H1 (cell line): ENCODE data around the gene SLC35E1.

ENCODE experiments used
- BACH1 ChIP-seq: IDR thresholded peaks from 2 replicates; pipeline ENCODE4 v1.6.1; 2012; ENCODE audit warnings: low read length, improper control_type of control experiment
- BCL11A ChIP-seq, 2 experiments: IDR thresholded peaks; one replicate each; pipeline ENCODE4 v1.6.1; 2011; ENCODE audit warnings: low read depth in 2 of 2, low read length in 2 of 2, mild to moderate bottlenecking in 2 of 2
- CHD7 ChIP-seq: fragments of 300-600 bp; sonication (generic); IDR thresholded peaks from 2 replicates; pipeline ENCODE4 v1.7.1; 2012; ENCODE audit warnings: low read length, moderate library complexity, mild to moderate bottlenecking, inconsistent platforms; ENCODE audit not compliant: insufficient replicate concordance
- CREB1 ChIP-seq: IDR thresholded peaks from 2 replicates; pipeline ENCODE4 v1.6.1; 2012; ENCODE audit warnings: inconsistent platforms
- CTCF ChIP-seq, 3 experiments: IDR thresholded peaks; 1 replicate in 2 of 3; 2 replicates in 1 of 3; pipeline versions ENCODE4 v1.5.1 to v1.6.1; 2011; ENCODE audit warnings: low read length in 3 of 3, mild to moderate bottlenecking in 3 of 3, inconsistent platforms in 2 of 3, low read depth in 1 of 3, moderate library complexity in 1 of 3; ENCODE audit not compliant: insufficient read depth in 1 of 3; ENCODE audit errors: control extremely low read depth in 1 of 3
- EZH2 ChIP-seq: fragments of 200-600 bp; sonication (generic); IDR thresholded peaks from 2 replicates; pipeline ENCODE4 v1.7.1; 2012; ENCODE audit warnings: low read depth, mild to moderate bottlenecking, moderate library complexity, low read length, inconsistent platforms; ENCODE audit not compliant: severe bottlenecking
- JUND ChIP-seq: IDR thresholded peaks from 2 replicates; pipeline ENCODE4 v1.6.1; 2011; ENCODE audit warnings: mild to moderate bottlenecking, improper control_type of control experiment, low read length
- KDM1A ChIP-seq: fragments of 200-600, 300-600 bp; sonication (generic); IDR thresholded peaks from 2 replicates; pipeline ENCODE4 v1.7.1; 2016; ENCODE audit warnings: mild to moderate bottlenecking, low read length, borderline replicate concordance
- POLR2A ChIP-seq, 2 experiments: IDR thresholded peaks; 1 replicate in 1 of 2; 2 replicates in 1 of 2; pipeline ENCODE4 v1.6.1; 2011; ENCODE audit warnings: low read depth in 2 of 2, low read length in 2 of 2, mild to moderate bottlenecking in 2 of 2; ENCODE audit errors: control extremely low read depth in 1 of 2
- POLR2AphosphoS5 ChIP-seq: IDR thresholded peaks from 2 replicates; pipeline ENCODE4 v1.6.1; 2011; ENCODE audit warnings: low read depth, low read length
- RXRA ChIP-seq: IDR thresholded peaks from 2 replicates; pipeline ENCODE4 v1.6.1; 2011; ENCODE audit warnings: low read depth, mild to moderate bottlenecking, low read length, moderate library complexity; ENCODE audit not compliant: insufficient read depth
- SP1 ChIP-seq: IDR thresholded peaks from 2 replicates; pipeline ENCODE4 v1.6.1; 2011; ENCODE audit warnings: low read depth, low read length
- SP2 ChIP-seq: IDR thresholded peaks from 2 replicates; pipeline ENCODE4 v1.6.1; 2012; ENCODE audit warnings: mild to moderate bottlenecking, low read length, inconsistent platforms
- TF ChIP-seq, protein P1 (sequence below): IDR thresholded peaks from 2 replicates; pipeline ENCODE4 v1.6.1; 2012; ENCODE audit warnings: low read length, inconsistent platforms

- no peak for TF ChIP-seq SP1
- no peak for TF ChIP-seq RXRA
- no peak for TF ChIP-seq POLR2A (IDR thresholded peaks at IDR 0.05; ENCODE audit: control extremely low read depth in 1 of 2, low read depth in 2 of 2, low read length in 2 of 2)
- no peak for TF ChIP-seq POLR2AphosphoS5
- TF ChIP-seq CTCF (IDR thresholded peaks at IDR 0.05; ENCODE audit: control extremely low read depth in 1 of 3, insufficient read depth in 1 of 3, low read depth in 1 of 3, low read length in 3 of 3), result no peak
- TF ChIP-seq BACH1, result no peak
- TF ChIP-seq SP2, result no peak
- TF ChIP-seq EZH2, result no peak
- TF ChIP-seq CREB1, result no peak
- TF ChIP-seq JUND, result no peak
- no peak for TF ChIP-seq KDM1A
- TF ChIP-seq CHD7, result no peak
- TF ChIP-seq, protein P1, sequence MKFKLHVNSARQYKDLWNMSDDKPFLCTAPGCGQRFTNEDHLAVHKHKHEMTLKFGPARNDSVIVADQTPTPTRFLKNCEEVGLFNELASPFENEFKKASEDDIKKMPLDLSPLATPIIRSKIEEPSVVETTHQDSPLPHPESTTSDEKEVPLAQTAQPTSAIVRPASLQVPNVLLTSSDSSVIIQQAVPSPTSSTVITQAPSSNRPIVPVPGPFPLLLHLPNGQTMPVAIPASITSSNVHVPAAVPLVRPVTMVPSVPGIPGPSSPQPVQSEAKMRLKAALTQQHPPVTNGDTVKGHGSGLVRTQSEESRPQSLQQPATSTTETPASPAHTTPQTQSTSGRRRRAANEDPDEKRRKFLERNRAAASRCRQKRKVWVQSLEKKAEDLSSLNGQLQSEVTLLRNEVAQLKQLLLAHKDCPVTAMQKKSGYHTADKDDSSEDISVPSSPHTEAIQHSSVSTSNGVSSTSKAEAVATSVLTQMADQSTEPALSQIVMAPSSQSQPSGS, result no peak
- no peak for TF ChIP-seq BCL11A (IDR thresholded peaks at IDR 0.05; ENCODE audit: low read depth in 2 of 2, low read length in 2 of 2)
Measured at GRCh38 chr19:16541526-16542044, 30.6 kb downstream of the SLC35E1 start.
